Heart left ventricle (tissue), 13 donors: ENCODE measurements around the gene C12orf57.

Experiments
- CTCF ChIP-seq, 12 donors: fragments of 200-600 bp; sonication (generic) in 4 of 12; IDR thresholded peaks; one replicate each; pipeline versions ENCODE4 v1.5.0 to v1.8.0; 2018 to 2022; ENCODE audit warnings: antibody characterized with exemption in 12 of 12, mild to moderate bottlenecking in 5 of 12
- POLR2A ChIP-seq, 2 donors: fragments of 450-650 bp; IDR thresholded peaks; one replicate each; pipeline ENCODE4 v1.6.1; 2017; ENCODE audit warnings: antibody characterized with exemption in 2 of 2, mild to moderate bottlenecking in 2 of 2, moderate library complexity in 2 of 2
- donor health status: ischemic (EF 13 %, LVEDD 7.1; RV severe dilation, severe dysfunction).
- donor health status: DM: no; HTN: yes; CAD: no.
- donor health status: DM: no; HTN: no; CAD: no.
- donor health status: ischemic (EF 25% LVEDD 6.9; RV normal size, moderate dysfunction).
- donor health status: ischemic (EF 25% LVEDD 5.7; RV mildly dilated, moderate dysfunction).
- donor health status: ischemic (EF 35%, LVEDD 5.7; RV mildly dilated, moderate dysfunction).
- donor health status: nonischemic (EF 11% LVEDD 7.7; RV severe dilation, severe dysfunction).
- donor health status: DM: yes; HTN: yes; CAD: no.
- donor health status: PGD.
- donor health status: ischemic (EF 29% LVEDD 5.4; RV normal size, mild dysfunction).
- donor health status: nonischemic (EF 23%, LVEDD 6.1; RV moderate dilation, normal function).

DNA sequence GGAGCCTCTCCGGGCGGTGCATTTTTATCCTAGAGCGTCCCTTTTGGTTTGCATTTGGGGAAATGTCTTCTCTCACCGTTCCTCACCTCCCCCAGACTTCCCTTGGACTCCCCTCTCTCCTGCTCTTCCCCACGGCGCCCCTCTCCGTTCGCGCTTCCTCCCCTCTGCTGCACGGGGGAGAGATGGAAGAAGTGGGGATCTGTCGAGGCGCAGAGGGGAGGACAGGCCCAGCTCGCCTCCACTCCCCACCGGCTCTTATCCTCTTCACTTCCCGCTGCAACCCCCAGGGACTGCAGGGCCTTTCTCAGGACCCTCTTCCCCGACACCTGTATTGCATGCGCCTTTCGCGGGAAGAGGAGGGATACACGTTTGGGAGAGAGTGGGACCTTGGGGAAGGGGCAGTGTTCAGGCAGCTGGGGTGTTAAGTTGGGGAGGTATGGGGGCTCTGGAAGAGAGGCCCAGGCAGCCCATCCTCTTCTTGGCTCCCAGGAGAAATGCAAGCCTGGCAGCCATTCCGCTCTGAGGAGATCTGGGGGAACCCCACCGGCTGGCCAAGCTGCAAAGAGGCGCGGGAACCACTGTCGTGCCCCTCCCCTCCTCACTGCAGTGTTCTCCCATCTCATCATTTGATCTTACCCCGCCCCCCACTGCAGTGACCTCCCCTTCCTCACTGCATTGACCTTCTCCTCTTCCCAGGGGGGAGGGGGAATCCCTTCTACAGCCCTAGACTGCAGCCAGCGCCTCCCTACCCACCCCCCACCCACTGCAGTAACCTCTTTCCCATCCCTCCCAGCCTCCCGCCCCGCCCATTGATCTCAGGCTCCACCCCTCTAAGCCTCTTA, 28.7 kb upstream of the C12orf57 start:
- no peak for TF ChIP-seq CTCF (IDR thresholded peaks at IDR 0.05)
- no peak for TF ChIP-seq POLR2A (IDR thresholded peaks at IDR 0.05)
